ENCODE results near the gene MARCKSL1. TPM values are rescaled to one million over a fixed set of nuclear protein-coding genes. Genes with fewer than 3 reads are reported as not detected.

MARCKSL1 gene
- total RNA-seq, 8 experiments from 2014 or later, result 32.9 to 922 (median 250) TPM

DNA sequence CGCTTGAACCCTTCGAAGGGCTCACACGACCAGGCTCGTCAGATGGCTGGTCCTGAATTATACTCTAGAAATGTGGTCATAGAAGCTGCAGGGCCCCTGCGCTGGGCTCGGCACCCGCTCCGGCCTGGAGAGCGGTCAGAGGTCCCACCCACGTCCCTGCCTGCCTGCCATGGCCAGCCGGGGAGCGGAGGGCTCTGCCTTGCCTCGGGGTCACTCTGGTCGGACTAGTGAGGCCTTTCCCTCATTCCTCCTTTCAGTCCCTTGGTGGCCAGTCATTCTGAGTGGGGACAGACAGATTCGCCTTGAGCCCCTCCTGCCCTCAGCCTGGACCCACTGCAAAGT lies 529 bp upstream of the MARCKSL1 start:
- in situ Hi-C loops (cut with MboI; ENCODE audit: low pct_unique_long_range_greater_than_20kb in 2 of 9, low sequenced_read_pairs in 9 of 9, unreplicated experiment in 9 of 9), result no loop called here
- Histone ChIP-seq H3K4me3 (peak overlapping the region; percentile 81 to 98 (median 91)), H3K4me1 (replicated peaks in 1 of 2) (peaks cover 33 to 45% of the 10 kb centered on the region in 2 donors), H3K27ac (peak overlapping the region; percentile 50 to 55)
- 0 to 66% (median 50%) methylated on average over 1 to 6 of the region's 15 CpGs; no CpG with 5 or more reads in 6 of the 10 experiments for WGBS, 10 experiments
- ATAC-seq (replicated peaks in 6 of 8), result peak in 1 of 8 experiments; percentile 3

DNA sequence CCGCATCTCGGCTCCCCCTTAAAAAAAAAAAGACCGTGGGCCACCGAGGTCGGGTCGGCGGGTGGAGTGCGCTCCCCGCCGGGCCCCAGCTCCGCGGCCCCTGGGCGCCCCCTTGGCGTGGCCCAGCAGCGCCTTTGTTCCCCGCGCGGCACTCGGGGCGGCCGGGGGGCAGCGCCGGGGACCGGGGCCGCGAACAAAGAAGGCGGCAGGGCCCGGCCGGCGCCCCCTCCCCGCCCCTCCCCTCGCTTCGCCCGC lies 571 bp downstream of the MARCKSL1 start:
- in situ Hi-C loops (cut with MboI; ENCODE audit: low pct_unique_long_range_greater_than_20kb in 2 of 9, low sequenced_read_pairs in 9 of 9, unreplicated experiment in 9 of 9), result no loop called here
- no CpG with 5 or more reads among the region's 34 CpGs for WGBS, 10 experiments
- peak; percentile 5 to 28 (median 16) for ATAC-seq (replicated peaks in 6 of 8)
- Histone ChIP-seq H3K4me1 (replicated peaks in 1 of 2) (peaks cover 33 to 45% of the 10 kb centered on the region in 2 donors), H3K4me3 (peak overlapping the region; percentile 81 to 98 (median 91)), H3K27ac (peak overlapping the region; percentile 89 to 91)

DNA sequence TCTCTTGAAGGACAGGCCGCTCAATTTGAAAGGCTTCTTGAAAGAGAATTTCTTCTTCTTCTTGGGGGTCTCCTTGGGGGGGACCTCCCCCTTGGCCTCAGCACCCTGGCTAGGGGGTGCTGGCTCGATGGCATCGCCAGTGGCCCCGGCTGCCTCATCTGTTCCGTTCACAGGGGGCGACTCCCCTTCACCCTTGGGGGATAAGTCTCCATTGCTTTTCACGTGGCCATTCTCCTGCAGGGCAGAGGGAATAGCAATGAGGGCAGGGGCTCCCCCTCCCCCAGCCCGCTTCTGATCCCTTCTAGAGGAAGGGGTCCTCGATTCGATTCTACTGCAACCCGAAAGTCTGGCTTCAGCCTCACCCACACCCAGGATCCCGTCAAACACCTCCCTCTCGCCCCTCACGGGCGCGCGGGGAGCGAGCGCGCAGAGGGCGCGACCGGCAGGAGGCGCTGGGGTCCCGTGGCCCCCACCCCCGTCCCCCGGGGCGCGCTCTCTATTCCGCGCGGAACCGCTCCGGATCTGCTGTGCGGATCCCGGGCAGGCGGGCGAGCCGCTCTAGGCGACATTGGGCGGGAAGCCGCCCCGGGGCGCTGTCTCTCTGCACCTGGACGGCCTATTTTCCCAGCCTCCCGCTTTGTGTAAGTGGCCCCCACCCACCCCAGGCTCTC lies 1.0 kb downstream of the MARCKSL1 start:
- Histone ChIP-seq H3K4me1 (replicated peaks in 1 of 2) (peaks cover 33 to 45% of the 10 kb centered on the region in 2 donors), H3K4me3 (peak overlapping the region; percentile 81 to 98 (median 91)), H3K27ac (peak overlapping the region; percentile 89 to 91)
- peak; percentile 18 to 44 (median 34) for ATAC-seq (replicated peaks in 6 of 8)
- in situ Hi-C loops (cut with MboI; ENCODE audit: low pct_unique_long_range_greater_than_20kb in 2 of 9, low sequenced_read_pairs in 9 of 9, unreplicated experiment in 9 of 9), result no loop called here
- WGBS, 10 experiments, result 0 to 8% (median 2%) methylated on average over 2 to 17 of the region's 46 CpGs; no CpG with 5 or more reads in 4 of the 10 experiments

DNA sequence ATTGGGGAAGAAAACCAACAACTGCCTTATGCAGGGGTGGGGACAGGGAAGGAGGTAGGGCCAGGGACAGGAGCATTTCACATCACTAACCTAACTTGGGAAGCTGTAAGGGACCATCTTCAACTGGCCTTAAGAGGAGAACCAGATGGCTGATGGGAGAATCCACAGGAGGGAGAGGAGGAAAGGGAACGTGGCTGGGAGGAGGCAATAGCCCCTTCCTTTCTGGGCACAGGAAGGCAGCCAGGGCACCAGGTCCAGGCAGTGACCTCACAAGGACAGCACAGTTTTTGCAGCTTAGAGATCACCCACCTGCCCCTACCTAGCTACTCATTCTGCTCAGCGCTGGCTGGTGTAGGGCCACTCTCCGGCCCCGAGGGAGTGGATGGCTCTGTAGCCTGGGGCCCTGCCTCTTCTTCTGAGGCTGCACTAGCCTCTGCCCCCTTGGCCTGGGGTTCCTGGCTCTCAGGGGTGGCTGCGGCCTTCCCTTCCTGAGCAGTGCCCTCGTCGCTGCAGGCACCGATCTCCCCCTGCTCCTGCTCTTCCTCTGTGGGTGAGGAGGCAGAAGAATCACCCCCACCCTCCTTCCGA lies 1.7 kb downstream of the MARCKSL1 start:
- peak overlapping the region; percentile 89 to 91 for H3K27ac ChIP-seq
- 0 to 80% (median 18%) methylated on average over 1 to 5 of the region's 9 CpGs; no CpG with 5 or more reads in 4 of the 10 experiments for WGBS, 10 experiments
- in situ Hi-C loops (cut with MboI; ENCODE audit: low pct_unique_long_range_greater_than_20kb in 2 of 9, low sequenced_read_pairs in 9 of 9, unreplicated experiment in 9 of 9), result no loop called here
- H3K4me1 ChIP-seq (replicated peaks in 1 of 2), result peaks cover 33 to 45% of the 10 kb centered on the region in 2 donors
- ATAC-seq (replicated peaks in 6 of 8), result no peak
- peak overlapping the region; percentile 81 to 98 (median 91) for H3K4me3 ChIP-seq

DNA sequence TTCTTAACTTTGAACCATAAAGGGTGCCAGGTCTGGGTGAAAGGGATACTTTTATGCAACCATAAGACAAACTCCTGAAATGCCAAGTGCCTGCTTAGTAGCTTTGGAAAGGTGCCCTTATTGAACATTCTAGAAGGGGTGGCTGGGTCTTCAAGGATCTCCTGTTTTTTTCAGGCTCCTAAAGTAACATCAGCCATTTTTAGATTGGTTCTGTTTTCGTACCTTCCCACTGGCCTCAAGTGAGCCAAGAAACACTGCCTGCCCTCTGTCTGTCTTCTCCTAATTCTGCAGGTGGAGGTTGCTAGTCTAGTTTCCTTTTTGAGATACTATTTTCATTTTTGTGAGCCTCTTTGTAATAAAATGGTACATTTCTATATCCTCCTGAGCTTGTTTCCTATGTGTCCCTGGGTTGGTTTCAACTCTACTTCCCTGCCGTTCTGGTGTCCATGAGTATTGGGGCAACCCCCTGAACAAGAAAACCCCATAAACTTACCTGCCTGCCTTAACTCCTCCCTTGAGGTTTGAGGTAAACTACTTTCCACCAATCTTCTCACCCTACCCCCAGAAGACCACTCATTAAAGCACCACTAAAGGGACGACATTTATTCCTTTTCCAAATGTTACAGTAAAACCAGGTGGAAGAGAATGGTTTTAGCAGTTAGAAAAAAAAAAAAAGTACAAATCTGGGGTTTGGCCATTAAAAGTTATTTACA lies 2.6 kb downstream of the MARCKSL1 start:
- WGBS, 10 experiments, result 75 to 100% (median 91%) methylated on average over 1 to 3 of the region's 3 CpGs; no CpG with 5 or more reads in 2 of the 10 experiments
- in situ Hi-C loops (cut with MboI; ENCODE audit: low pct_unique_long_range_greater_than_20kb in 2 of 9, low sequenced_read_pairs in 9 of 9, unreplicated experiment in 9 of 9), result no loop called here
- peak overlapping the region in 2 of 5 donors; percentile 91 to 98 for H3K4me3 ChIP-seq
- H3K27ac ChIP-seq, result no peak overlapping the region
- no peak for ATAC-seq (replicated peaks in 6 of 8)
- H3K4me1 ChIP-seq (replicated peaks in 1 of 2), result peaks cover 25 to 36% of the 10 kb centered on the region in 2 donors

DNA sequence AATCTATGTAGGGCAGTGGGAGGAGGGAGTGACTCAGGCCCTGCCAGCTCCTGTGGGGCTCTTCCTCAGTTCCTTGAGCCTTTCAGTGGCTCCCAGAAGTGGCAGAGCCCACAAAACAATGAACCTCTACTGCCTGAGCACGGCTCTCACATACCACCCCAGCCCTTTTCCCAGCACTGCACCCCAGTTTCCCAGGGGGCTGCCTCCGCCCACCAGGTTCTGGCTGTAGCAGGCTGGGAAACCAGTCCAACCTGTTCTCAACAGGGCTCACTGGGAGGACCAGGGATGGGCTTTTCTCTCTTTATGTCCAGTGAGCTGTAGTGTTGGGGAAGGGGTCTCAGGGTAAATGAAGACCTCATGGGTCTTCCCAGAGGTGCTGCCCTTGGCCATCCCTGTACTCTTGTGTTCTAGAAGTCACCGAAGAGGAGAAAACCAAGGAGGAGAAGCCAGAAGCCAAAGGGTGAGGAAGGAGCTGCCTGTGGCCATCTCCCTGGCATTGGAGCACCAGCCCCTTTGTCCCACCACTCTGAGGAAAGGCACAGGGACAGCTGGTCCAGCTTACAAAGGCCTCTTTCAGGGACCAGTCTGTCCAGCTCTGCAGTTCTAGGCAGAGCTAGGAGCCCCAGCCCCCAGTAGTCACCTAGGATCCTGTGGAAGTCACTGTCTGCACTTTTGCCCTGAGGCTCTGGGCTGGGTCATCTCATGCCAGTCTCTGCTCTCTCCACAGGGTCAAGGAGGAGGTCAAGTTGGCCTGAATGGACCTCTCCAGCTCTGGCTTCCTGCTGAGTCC lies 3.5 kb downstream of the MARCKSL1 start:
- peaks cover 17 to 28% of the 10 kb centered on the region in 2 donors for H3K4me1 ChIP-seq (replicated peaks in 1 of 2)
- no peak overlapping the region for H3K27ac ChIP-seq
- WGBS, 10 experiments, result 87 to 100% (median 93%) methylated on average over 1 to 3 of the region's 3 CpGs; no CpG with 5 or more reads in 5 of the 10 experiments
- in situ Hi-C loops (cut with MboI; ENCODE audit: low pct_unique_long_range_greater_than_20kb in 2 of 9, low sequenced_read_pairs in 9 of 9, unreplicated experiment in 9 of 9), result no loop called here
- H3K4me3 ChIP-seq, result no peak overlapping the region
- no peak for ATAC-seq (replicated peaks in 6 of 8)

DNA sequence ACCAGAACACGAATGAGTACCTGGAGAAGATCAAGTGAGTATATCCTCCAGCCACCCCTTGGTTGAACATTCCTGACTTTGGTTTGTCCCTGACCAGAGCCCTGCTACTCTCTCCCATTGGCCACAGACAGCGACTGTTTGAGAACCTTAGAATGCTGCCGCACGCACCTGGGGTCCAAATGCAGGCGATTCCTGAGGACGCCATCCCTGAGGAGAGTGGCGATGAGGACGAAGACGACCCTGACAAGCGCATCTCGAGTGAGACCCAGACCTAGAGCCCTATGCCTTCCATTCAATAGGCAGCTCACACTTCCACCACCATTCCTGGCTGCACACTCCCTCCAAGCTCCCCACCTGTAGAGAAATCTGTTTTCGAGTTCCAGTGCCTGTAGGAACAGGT lies 4.5 kb downstream of the MARCKSL1 start:
- WGBS, 10 experiments, result 50 to 100% (median 97%) methylated on average over 1 to 8 of the region's 12 CpGs; no CpG with 5 or more reads in 2 of the 10 experiments
- no peak for ATAC-seq (replicated peaks in 6 of 8)
- H3K27ac ChIP-seq, result no peak overlapping the region
- peaks cover 14 to 19% of the 10 kb centered on the region in 2 donors for H3K4me1 ChIP-seq (replicated peaks in 1 of 2)
- in situ Hi-C loops (cut with MboI; ENCODE audit: low pct_unique_long_range_greater_than_20kb in 2 of 9, low sequenced_read_pairs in 9 of 9, unreplicated experiment in 9 of 9), result no loop called here
- no peak overlapping the region for H3K4me3 ChIP-seq

DNA sequence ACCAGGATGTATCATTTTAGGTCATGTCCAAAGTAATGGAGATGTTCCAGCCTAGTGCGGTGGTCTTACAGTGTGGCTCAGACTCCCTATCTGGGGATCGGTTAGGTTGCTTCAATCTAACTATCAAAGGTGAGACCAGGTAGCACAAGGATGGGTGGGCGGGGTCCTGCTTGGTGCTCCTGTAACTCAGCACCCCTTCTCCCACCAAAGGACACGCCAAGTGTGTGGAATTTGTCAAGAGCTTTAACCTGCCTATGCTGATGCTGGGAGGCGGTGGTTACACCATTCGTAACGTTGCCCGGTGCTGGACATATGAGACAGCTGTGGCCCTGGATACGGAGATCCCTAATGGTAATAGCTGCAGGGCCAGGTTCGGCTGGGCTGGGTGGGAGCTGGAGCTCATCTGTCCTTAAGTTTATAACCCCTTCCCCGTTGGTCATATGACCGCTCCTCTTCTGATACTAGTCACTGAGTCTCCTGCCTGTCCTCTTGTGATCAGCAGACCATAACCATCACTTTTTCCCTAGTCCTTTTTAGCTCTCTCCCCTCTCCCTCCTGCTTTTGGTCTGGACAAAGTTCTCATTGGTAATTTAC lies 5.4 kb downstream of the MARCKSL1 start:
- Histone ChIP-seq H3K27ac (no peak overlapping the region), H3K4me1 (replicated peaks in 1 of 2) (peaks cover 14 to 17% of the 10 kb centered on the region in 2 donors), H3K4me3 (no peak overlapping the region)
- no peak for ATAC-seq (replicated peaks in 6 of 8)
- in situ Hi-C loops (cut with MboI; ENCODE audit: low pct_unique_long_range_greater_than_20kb in 2 of 9, low sequenced_read_pairs in 9 of 9, unreplicated experiment in 9 of 9), result no loop called here
- WGBS, 10 experiments, result 80 to 100% (median 94%) methylated on average over 1 to 11 of the region's 12 CpGs; no CpG with 5 or more reads in 1 of the 10 experiments

DNA sequence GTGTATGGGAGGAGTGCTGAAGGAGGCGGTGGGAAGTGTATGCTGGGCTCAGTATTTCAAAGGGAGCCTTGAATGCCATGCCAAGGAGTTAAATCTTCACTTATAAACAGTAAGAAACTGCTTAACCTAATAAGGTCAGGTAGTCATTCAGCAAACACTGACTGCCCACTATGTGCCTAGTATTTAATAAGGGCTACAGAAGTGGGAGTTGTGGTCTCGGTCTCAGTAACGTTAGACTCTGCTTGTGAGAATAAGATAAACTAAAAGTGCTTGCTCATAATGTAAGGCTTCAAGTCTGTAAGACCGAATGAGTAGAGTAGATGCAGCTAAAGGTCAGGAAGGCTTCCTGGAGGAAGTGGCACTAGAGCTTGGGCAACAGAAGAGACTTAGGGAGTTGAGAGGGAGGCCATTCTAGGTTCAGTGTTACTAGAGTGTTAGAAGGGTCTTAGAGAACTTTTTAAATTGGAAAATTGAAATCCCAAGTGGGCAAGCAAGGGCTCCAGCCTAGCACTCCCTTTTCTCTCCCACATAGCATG lies 6.0 kb downstream of the MARCKSL1 start:
- 90 to 100% (median 93%) methylated on average over 2 to 4 of the region's 4 CpGs; no CpG with 5 or more reads in 3 of the 10 experiments for WGBS, 10 experiments
- H3K4me1 ChIP-seq (replicated peaks in 1 of 2), result peaks cover 14 to 17% of the 10 kb centered on the region in 2 donors
- H3K27ac ChIP-seq, result no peak overlapping the region
- ATAC-seq (replicated peaks in 6 of 8), result no peak
- in situ Hi-C loops (cut with MboI; ENCODE audit: low pct_unique_long_range_greater_than_20kb in 2 of 9, low sequenced_read_pairs in 9 of 9, unreplicated experiment in 9 of 9), result no loop called here
- H3K4me3 ChIP-seq, result no peak overlapping the region

DNA sequence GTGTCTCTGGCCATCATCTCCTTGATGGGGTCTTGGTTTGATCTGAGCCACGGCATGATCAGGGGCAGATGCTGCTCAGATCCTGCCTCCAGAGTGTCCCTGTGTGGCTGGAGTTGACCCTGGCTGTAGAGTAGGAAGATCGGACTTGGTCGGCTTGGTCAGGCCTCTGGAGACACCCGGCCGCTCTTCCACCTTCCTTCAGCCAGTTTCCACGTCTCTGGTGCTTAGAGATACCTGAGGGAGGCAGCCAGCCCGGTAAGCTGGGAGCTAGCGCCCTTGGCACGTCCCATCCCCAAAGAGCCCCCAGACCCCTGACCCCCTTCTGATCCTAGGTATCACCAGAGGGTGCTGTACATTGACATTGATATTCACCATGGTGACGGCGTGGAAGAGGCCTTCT lies 8.8 kb downstream of the MARCKSL1 start:
- in situ Hi-C loops (cut with MboI; ENCODE audit: low pct_unique_long_range_greater_than_20kb in 2 of 9, low sequenced_read_pairs in 9 of 9, unreplicated experiment in 9 of 9), result no loop called here
- Histone ChIP-seq H3K4me3 (no peak overlapping the region), H3K4me1 (replicated peaks in 1 of 2) (no peaks in the 10 kb centered on the region), H3K27ac (no peak overlapping the region)
- no peak for ATAC-seq (replicated peaks in 6 of 8)
- WGBS, 10 experiments, result 94 to 100% (median 100%) methylated on average over 4 to 6 of the region's 11 CpGs; no CpG with 5 or more reads in 7 of the 10 experiments

DNA sequence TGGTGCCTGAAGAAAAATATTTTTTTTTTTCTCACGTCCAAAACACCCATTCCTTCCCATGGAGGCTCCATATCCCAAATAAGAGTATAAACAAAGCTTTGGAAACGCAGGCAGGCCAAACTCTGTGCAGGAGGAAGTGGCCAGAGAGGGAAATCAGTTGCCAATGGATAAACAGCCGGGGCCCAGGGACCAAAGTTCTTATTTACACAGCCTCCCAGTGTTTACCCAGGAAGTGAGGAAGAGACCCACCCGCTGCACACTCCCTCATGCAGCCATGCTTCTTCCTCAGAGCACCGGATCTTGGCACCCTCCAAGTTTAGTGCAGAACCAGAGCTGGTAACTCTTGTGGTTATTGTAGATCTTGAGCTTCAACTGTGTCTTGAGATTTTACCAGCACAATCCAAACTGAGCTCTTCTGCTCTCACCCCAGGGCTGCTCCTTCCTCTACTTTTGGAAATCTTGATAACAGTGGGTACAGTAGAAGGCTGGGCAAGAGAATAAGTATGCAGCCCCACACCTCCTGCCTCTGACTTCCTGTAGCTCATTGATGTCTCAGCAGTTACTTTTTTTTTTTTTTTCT lies 14.2 kb downstream of the MARCKSL1 start:
- Histone ChIP-seq H3K27ac (no peak overlapping the region), H3K4me1 (replicated peaks in 1 of 2) (no peaks in the 10 kb centered on the region), H3K4me3 (no peak overlapping the region)
- WGBS, 10 experiments, result 53 to 94% (median 75%) methylated on average over 2 to 5 of the region's 5 CpGs; no CpG with 5 or more reads in 2 of the 10 experiments
- in situ Hi-C loops (cut with MboI; ENCODE audit: low pct_unique_long_range_greater_than_20kb in 2 of 9, low sequenced_read_pairs in 9 of 9, unreplicated experiment in 9 of 9), result no loop called here
- peak in 2 of 8 experiments; percentile 27 to 35 for ATAC-seq (replicated peaks in 6 of 8)

All from motor neuron (in vitro differentiated cells).